ENCODE data around the gene EIF4H.
A peak's percentile ranks its signal among the peaks of the same experiment; 100 is the strongest.
"Not testable (repeated sequence)": the region's sequence is repeated elsewhere in the genome, so short reads cannot be mapped to it uniquely, and the experiment has no call there.

The EIF4H gene

GRCh38 chr7:74173866-74174605 lies at the start of gene EIF4H:
EIF4H (plus strand) TSS chr7:74174356; CDS start chr7:74174384, 28 bp downstream.
- peak; percentile 97 for DNase-seq

GRCh38 chr7:74126220-74126880 lies 47.8 kb upstream of the EIF4H start:
- DNase-seq = no peak

- DNase-seq = no peak
These were observed 44.3 kb upstream of the EIF4H start for GRCh38 chr7:74129887-74130286.

- DNase-seq = no peak
These were observed 43.6 kb upstream of the EIF4H start for GRCh38 chr7:74130518-74130917.

- DNase-seq = no peak
These were observed 40.0 kb upstream of the EIF4H start for GRCh38 chr7:74134117-74134620.

GRCh38 chr7:74138334-74138867 lies 35.8 kb upstream of the EIF4H start:
- peak in 1 of 2 experiments; percentile 6 for DNase-seq

- no peak for DNase-seq
These were observed 35.0 kb upstream of the EIF4H start for GRCh38 chr7:74138945-74139843.

GRCh38 chr7:74141705-74142104 lies 32.5 kb upstream of the EIF4H start:
- DNase-seq = no peak

GRCh38 chr7:74143383-74143782 lies 30.8 kb upstream of the EIF4H start:
- no peak for DNase-seq

- DNase-seq = no peak
These were observed 25.7 kb upstream of the EIF4H start for GRCh38 chr7:74148491-74148890.

- no peak for DNase-seq
These were observed 25.1 kb upstream of the EIF4H start for GRCh38 chr7:74149071-74149470.

GRCh38 chr7:74149603-74150002 lies 24.6 kb upstream of the EIF4H start:
- DNase-seq = no peak

GRCh38 chr7:74153736-74154135 lies 20.4 kb upstream of the EIF4H start:
- no peak for DNase-seq

GRCh38 chr7:74155810-74156395 lies 18.3 kb upstream of the EIF4H start:
- no peak for DNase-seq

- DNase-seq = no peak
These were observed 16.6 kb upstream of the EIF4H start for GRCh38 chr7:74157605-74158004.

- no peak for DNase-seq
These were observed 9.1 kb upstream of the EIF4H start for GRCh38 chr7:74164985-74165456.

- no peak for DNase-seq
These were observed 8.1 kb upstream of the EIF4H start for GRCh38 chr7:74165867-74166593.

GRCh38 chr7:74167324-74167723 lies 6.8 kb upstream of the EIF4H start:
- DNase-seq = not testable (repeated sequence)

- no peak for DNase-seq
These were observed 1.1 kb upstream of the EIF4H start for GRCh38 chr7:74173074-74173473.

- no peak for DNase-seq
These were observed 678 bp upstream of the EIF4H start for GRCh38 chr7:74173491-74173865.

- DNase-seq = peak; percentile 35 to 47
These were observed 488 bp downstream of the EIF4H start for GRCh38 chr7:74174606-74175082.

GRCh38 chr7:74175340-74175739 lies 1.2 kb downstream of the EIF4H start:
- DNase-seq = no peak
